Neutrophil (primary cell): ENCODE results near the gene DDX17.

Experiments used
- H3K27ac ChIP-seq: fragments of 200-600 bp; sonication (generic); 2 replicates; pipeline ENCODE4 v1.5.1; 2016; ENCODE audit warnings: mild to moderate bottlenecking, moderate library complexity
- H3K27me3 ChIP-seq: fragments of 200-600 bp; sonication (generic); 2 replicates; pipeline ENCODE4 v1.6.0; 2016; ENCODE audit warnings: mild to moderate bottlenecking
- H3K36me3 ChIP-seq: fragments of 200-600 bp; sonication (generic); 2 replicates; pipeline ENCODE4 v1.5.1; 2017
- H3K4me1 ChIP-seq, 2 experiments: fragments of 200-600 bp in 1 of 2; sonication (generic) in 1 of 2; 1 replicate in 1 of 2; 2 replicates in 1 of 2; pipeline versions ENCODE4 v1.5.1 to v1.6.1; 2013 to 2016; ENCODE audit warnings: low read depth in 1 of 2, low read length in 1 of 2, mild to moderate bottlenecking in 1 of 2, moderate library complexity in 1 of 2; ENCODE audit not compliant: control insufficient read depth in 1 of 2, insufficient read depth in 1 of 2
- H3K4me3 ChIP-seq, 2 experiments: fragments of 200-600 bp in 1 of 2; sonication (generic) in 1 of 2; 1 replicate in 1 of 2; 2 replicates in 1 of 2; pipeline ENCODE4 v1.5.1; 2013 to 2016; ENCODE audit warnings: low read depth in 1 of 2, low read length in 1 of 2, mild to moderate bottlenecking in 1 of 2, moderate library complexity in 1 of 2
- H3K9me3 ChIP-seq: fragments of 200-600 bp; sonication (generic); 2 replicates; pipeline ENCODE4 v1.5.1; 2016
- TF ChIP-seq, protein P1 (sequence below): fragments of 200-600 bp; sonication (generic); IDR thresholded peaks from 2 replicates; pipeline ENCODE4 v1.5.1; 2016; ENCODE audit warnings: antibody characterized with exemption

The DDX17 gene

DNA sequence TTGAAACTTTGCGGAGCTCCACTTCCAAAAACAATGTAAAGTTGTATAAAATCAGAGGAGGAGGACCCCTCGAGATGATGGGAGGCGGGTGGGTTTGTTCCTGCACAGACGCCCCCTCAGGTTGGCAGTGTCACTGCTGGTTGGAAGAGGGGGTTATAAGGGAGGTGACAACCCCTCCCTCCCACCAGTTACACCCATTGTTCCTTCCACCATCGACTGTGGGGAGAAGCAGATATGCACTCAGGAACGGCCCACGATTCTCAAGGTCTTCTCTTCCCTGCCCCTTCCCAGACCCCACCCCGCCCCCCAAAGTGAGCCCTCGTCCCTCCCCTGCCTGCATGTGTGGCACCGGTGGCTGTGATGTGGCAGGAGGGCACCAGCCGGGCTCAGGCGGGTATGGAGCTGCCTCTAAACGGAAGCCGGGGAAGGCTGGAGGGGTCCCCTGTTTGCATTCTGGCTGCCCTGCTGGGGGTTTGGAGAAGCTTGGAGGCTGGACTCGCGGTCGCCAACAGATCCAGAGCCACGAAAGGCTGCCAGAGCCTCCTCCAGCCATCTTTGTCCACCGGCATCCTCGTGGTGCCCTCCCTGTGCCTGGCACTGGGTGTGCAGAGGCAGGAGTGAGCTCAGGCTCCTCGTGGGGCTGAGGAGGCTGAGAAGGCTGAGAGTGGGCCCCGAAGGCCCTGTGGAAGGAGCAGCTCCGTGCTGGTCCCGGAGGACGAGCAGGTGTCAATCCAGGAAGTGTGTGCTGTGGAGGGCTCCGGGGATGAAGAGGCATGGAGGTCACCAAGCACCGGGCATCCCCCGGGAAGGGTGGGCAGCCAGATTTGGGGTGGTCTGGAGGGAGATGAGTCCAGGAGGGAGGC lies 37.4 kb downstream of the DDX17 start:
- Histone ChIP-seq H3K4me1 (peaks cover 3 to 6% of the 10 kb centered on the region in 2 experiments), H3K27me3 (peaks cover 59% of the 10 kb centered on the region), H3K9me3 (no peaks in the 10 kb centered on the region), H3K4me3 (no peak overlapping the region), H3K27ac (no peak overlapping the region), H3K36me3 (no peaks in the 10 kb centered on the region)
- TF ChIP-seq, protein P1, sequence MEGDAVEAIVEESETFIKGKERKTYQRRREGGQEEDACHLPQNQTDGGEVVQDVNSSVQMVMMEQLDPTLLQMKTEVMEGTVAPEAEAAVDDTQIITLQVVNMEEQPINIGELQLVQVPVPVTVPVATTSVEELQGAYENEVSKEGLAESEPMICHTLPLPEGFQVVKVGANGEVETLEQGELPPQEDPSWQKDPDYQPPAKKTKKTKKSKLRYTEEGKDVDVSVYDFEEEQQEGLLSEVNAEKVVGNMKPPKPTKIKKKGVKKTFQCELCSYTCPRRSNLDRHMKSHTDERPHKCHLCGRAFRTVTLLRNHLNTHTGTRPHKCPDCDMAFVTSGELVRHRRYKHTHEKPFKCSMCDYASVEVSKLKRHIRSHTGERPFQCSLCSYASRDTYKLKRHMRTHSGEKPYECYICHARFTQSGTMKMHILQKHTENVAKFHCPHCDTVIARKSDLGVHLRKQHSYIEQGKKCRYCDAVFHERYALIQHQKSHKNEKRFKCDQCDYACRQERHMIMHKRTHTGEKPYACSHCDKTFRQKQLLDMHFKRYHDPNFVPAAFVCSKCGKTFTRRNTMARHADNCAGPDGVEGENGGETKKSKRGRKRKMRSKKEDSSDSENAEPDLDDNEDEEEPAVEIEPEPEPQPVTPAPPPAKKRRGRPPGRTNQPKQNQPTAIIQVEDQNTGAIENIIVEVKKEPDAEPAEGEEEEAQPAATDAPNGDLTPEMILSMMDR, result no peak

DNA sequence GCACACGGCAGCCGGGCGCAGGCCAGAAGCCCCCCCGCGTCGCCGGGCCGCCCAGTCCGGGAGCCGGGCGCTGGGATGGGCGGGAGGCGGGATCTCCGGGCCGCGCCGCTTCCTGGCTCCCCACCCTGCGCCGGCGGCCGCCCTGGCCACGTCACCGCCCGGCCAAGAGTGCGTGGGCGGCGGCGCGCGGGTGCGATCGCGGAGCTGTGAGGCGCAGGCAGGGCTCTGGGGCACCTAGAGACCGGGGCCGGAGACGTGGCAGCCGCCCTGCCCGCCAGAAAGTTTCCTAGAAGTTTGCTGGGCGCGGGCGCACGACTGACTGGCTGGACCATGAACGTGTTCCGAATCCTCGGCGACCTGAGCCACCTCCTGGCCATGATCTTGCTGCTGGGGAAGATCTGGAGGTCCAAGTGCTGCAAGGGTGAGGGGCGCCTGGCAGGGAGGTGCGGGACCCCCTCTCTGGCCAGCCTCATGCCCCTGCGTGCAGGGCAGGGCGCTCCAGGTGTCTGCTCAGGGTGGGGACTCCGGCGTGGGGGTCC lies 38.1 kb downstream of the DDX17 start, which contains the start of gene KDELR3:
TSS of gene KDELR3 (plus strand) at position 193 of the 539 bp plus-strand sequence. CDS start at position 331, 138 bp downstream.
- TF ChIP-seq, protein P1, result no peak
- Histone ChIP-seq H3K27me3 (peaks cover 66% of the 10 kb centered on the region), H3K36me3 (no peaks in the 10 kb centered on the region), H3K4me1 (peaks cover 3 to 6% of the 10 kb centered on the region in 2 experiments), H3K4me3 (no peak within 1 kb of the TSS), H3K9me3 (no peaks in the 10 kb centered on the region), H3K27ac (no peak within 1 kb of the TSS)

DNA sequence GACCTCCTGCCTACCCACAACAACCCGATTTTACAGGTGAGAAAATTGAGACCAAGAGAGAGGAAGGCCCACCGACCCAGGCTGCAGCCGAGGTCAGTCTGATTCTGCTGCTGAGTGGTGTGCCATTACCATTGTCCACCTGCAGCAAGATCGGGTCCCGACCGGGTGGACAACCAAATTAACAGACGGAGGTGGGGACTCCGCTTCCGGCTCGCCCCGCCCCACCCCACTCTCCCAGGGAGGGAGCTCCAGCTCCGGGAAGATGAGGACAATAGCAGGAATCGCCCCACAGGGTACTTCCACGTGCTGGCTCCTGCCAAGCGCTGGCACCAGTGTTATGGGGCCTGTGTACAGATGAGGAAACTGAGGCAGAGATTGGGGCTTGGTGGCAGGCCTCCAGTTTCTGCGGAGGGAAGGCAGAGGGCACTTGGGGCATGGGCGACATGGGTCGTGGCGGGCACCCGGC lies 38.6 kb downstream of the DDX17 start:
- H3K4me3 ChIP-seq, result no peak overlapping the region
- no peaks in the 10 kb centered on the region for H3K36me3 ChIP-seq
- peaks cover 3 to 6% of the 10 kb centered on the region in 2 experiments for H3K4me1 ChIP-seq
- H3K27ac ChIP-seq, result no peak overlapping the region
- no peaks in the 10 kb centered on the region for H3K9me3 ChIP-seq
- H3K27me3 ChIP-seq, result peaks cover 72% of the 10 kb centered on the region
- TF ChIP-seq, protein P1, result no peak

DNA sequence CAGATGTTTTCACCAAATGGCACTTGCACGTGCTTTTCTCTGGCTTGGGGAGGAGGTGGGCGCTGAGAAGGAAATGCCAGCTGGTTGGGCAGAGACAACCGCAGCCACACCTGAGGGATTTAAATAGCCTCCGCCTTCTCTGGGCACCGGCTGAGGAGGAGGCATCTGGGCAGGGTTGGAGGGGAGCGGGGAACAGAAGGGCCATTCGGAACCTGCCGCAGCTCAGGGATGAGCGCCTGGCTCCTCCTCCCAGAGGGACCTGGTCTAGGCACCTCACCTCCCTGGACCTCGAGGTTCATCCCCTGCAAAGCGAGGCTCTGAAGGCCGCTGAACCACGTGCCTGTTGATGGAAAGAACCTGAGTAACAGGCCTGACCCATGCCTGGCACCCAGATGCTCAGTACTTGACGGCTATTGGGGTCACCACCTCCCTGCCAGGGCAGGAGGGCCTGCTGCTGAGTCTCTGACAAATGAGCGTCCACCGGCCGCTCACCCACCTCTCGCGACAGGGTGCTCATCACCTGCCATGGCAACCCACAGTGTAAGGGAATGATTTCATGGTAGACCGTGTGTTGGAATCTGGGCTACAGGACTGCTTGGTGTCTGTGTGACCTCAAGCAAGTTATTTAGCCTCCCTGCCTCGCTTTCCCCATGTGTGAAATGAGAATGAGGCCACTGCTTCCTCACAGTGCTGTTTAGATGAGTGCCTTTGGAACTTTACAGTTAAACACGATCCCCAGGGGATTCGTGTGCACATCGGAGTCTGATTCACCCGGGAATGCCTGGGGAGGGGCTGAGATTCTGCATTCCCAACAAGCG lies 40.2 kb downstream of the DDX17 start:
- TF ChIP-seq, protein P1, result no peak
- no peaks in the 10 kb centered on the region for H3K9me3 ChIP-seq
- no peak overlapping the region for H3K27ac ChIP-seq
- H3K36me3 ChIP-seq, result no peaks in the 10 kb centered on the region
- H3K4me3 ChIP-seq, result no peak overlapping the region
- H3K4me1 ChIP-seq, result peaks cover 3 to 9% of the 10 kb centered on the region in 2 experiments
- peaks cover 87% of the 10 kb centered on the region for H3K27me3 ChIP-seq

DNA sequence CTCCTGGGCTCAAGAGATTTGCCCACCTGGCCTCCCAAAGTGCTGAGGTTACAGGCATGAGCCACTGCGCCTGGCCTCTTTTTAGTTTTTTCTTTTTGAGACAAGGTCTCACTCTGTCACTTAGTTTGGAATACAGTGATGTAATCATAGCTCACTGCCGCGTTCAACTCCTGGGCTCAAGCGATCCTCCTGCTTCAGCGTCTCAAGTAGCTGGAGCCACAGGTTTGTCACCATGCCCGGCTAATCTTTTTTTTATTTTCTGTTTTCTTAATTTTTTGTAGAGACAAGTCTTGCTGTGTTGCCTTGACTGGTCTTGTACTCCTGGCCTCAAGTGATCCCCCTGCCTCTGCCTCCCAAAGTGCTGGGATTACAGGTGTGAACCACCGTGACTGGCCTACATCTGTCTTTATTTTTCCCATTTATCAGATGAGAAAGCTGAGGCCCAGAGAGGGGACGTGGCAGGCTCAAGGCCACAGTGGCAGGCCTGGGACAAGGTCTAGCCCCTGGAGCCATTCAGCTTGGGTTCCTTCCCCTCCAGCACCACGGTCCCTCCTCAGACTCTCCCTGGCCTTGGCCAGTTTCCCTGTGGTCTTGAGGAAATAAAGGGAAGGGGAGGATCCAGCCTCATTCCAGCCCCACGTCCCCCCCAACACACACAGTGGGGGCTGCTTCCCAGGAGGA lies 41.0 kb downstream of the DDX17 start:
- no peak overlapping the region for H3K4me3 ChIP-seq
- TF ChIP-seq, protein P1, result no peak
- no peaks in the 10 kb centered on the region for H3K36me3 ChIP-seq
- H3K4me1 ChIP-seq, result peaks cover 3 to 9% of the 10 kb centered on the region in 2 experiments
- H3K27ac ChIP-seq, result no peak overlapping the region
- peaks cover 95% of the 10 kb centered on the region for H3K27me3 ChIP-seq
- no peaks in the 10 kb centered on the region for H3K9me3 ChIP-seq
